Measurements from ENCODE around the gene L3MBTL4. TPM values are rescaled to one million over a fixed set of nuclear protein-coding genes. Genes with fewer than 3 reads are reported as not detected.

L3MBTL4 gene
- total and polyA plus RNA-seq, 4 donors = 2.3 to 15.0 (median 5.0) TPM

DNA sequence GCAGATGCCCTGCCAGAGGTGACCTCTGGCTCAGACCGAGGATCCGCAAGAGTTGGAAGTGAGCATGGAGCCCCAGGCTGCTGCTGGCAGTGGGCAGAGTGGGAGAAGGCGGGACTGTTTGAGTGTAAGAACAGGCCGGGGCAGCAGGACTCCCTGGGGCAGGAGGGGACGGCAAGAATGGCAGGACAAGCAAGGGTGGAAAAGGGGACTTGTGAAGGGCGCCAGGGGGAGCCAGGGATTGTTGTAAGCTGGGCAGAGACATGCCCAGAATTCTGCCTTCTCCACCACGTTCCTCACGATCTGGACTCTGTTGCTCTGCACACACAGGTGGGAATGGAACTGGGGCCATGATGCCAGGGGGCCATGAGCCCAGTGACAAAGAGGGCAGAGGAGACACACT is 447.0 kb downstream of the L3MBTL4 start:
- no peaks in the 10 kb centered on the region for H3K9me3 ChIP-seq (ENCODE audit: control insufficient read depth in 4 of 4, low read length in 3 of 4)
- 94% methylated on average over 8 of the region's 8 CpGs for WGBS
- no peaks in the 10 kb centered on the region for H3K4me1 ChIP-seq (ENCODE audit: control insufficient read depth in 4 of 4, insufficient read depth in 4 of 4, low read length in 3 of 4)
- no peaks in the 10 kb centered on the region for H3K27me3 ChIP-seq (ENCODE audit: control insufficient read depth in 4 of 4, insufficient read depth in 4 of 4, low read length in 3 of 4)
- H3K4me3 ChIP-seq (ENCODE audit: low read depth in 1 of 3, low read length in 3 of 3) = no peak overlapping the region
- H3K9ac ChIP-seq (ENCODE audit: low read depth in 1 of 2, low read length in 2 of 2) = no peak overlapping the region
- TF ChIP-seq RXRA (IDR thresholded peaks at IDR 0.05) (no peak), FOXA1 (IDR thresholded peaks at IDR 0.05) (no peak), HNF4A (conservative IDR thresholded peaks at IDR 0.05) (no peak), JUND (IDR thresholded peaks at IDR 0.05) (no peak), GABPA (IDR thresholded peaks at IDR 0.05 in 1 of 2, conservative IDR thresholded peaks at IDR 0.05 in 1 of 2) (no peak), RAD21 (IDR thresholded peaks at IDR 0.05) (no peak), ATF3 (IDR thresholded peaks at IDR 0.05) (no peak)
- TF ChIP-seq, protein P1, sequence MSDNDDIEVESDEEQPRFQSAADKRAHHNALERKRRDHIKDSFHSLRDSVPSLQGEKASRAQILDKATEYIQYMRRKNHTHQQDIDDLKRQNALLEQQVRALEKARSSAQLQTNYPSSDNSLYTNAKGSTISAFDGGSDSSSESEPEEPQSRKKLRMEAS (IDR thresholded peaks at IDR 0.05) = no peak
- H3K36me3 ChIP-seq (ENCODE audit: control insufficient read depth in 4 of 4, insufficient read depth in 3 of 4, low read depth in 1 of 4, low read length in 3 of 4) = peaks cover 0 to 3% (median 0%) of the 10 kb centered on the region in 4 donors
- no peak for DNase-seq (ENCODE audit: low spot score)
- H3K27ac ChIP-seq (ENCODE audit: low read depth in 1 of 2, low read length in 2 of 2) = no peak overlapping the region

DNA sequence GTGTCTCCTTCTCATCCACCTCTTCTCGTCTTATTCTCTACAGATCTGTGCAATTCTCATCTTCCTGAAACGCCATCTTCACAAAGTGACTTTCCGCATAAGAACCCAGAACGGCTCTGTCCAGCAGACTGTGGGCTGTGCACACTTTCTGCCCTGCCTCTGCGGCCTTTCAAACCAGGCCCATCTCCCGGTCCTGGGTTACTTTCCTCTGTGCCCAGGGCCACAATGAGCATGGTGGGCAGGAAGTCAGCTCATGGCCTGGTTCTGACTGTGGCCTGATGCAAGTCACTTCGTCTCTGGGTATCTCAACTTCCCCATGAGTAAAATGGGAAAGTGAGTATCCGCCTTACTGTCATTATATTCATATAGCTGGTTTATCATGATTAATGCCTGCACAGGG is 447.7 kb downstream of the L3MBTL4 start:
- no peak overlapping the region for H3K4me3 ChIP-seq (ENCODE audit: low read depth in 1 of 3, low read length in 3 of 3)
- peaks cover 0 to 3% (median 0%) of the 10 kb centered on the region in 4 donors for H3K36me3 ChIP-seq (ENCODE audit: control insufficient read depth in 4 of 4, insufficient read depth in 3 of 4, low read depth in 1 of 4, low read length in 3 of 4)
- H3K9ac ChIP-seq (ENCODE audit: low read depth in 1 of 2, low read length in 2 of 2) = no peak overlapping the region
- H3K27ac ChIP-seq (ENCODE audit: low read depth in 1 of 2, low read length in 2 of 2) = no peak overlapping the region
- TF ChIP-seq REST (IDR thresholded peaks at IDR 0.05) = no peak
- TF ChIP-seq, protein P2, sequence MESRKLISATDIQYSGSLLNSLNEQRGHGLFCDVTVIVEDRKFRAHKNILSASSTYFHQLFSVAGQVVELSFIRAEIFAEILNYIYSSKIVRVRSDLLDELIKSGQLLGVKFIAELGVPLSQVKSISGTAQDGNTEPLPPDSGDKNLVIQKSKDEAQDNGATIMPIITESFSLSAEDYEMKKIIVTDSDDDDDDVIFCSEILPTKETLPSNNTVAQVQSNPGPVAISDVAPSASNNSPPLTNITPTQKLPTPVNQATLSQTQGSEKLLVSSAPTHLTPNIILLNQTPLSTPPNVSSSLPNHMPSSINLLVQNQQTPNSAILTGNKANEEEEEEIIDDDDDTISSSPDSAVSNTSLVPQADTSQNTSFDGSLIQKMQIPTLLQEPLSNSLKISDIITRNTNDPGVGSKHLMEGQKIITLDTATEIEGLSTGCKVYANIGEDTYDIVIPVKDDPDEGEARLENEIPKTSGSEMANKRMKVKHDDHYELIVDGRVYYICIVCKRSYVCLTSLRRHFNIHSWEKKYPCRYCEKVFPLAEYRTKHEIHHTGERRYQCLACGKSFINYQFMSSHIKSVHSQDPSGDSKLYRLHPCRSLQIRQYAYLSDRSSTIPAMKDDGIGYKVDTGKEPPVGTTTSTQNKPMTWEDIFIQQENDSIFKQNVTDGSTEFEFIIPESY (IDR thresholded peaks at IDR 0.05) = no peak
- TF ChIP-seq ATF3 (IDR thresholded peaks at IDR 0.05) = no peak
- TF ChIP-seq, protein P1 (IDR thresholded peaks at IDR 0.05) = no peak
- no peak for TF ChIP-seq FOXA1 (IDR thresholded peaks at IDR 0.05)
- no peak for TF ChIP-seq SP1 (IDR thresholded peaks at IDR 0.05)
- TF ChIP-seq YY1 (IDR thresholded peaks at IDR 0.05) = no peak
- no peak for TF ChIP-seq FOXA2 (IDR thresholded peaks at IDR 0.05)
- H3K4me1 ChIP-seq (ENCODE audit: control insufficient read depth in 4 of 4, insufficient read depth in 4 of 4, low read length in 3 of 4) = no peaks in the 10 kb centered on the region
- no peak for DNase-seq (ENCODE audit: low spot score)
- H3K9me3 ChIP-seq (ENCODE audit: control insufficient read depth in 4 of 4, low read length in 3 of 4) = no peaks in the 10 kb centered on the region
- 95% methylated on average over 8 of the region's 8 CpGs for WGBS
- H3K27me3 ChIP-seq (ENCODE audit: control insufficient read depth in 4 of 4, insufficient read depth in 4 of 4, low read length in 3 of 4) = no peaks in the 10 kb centered on the region

Measured in liver (tissue), 9 donors.